K562 (cell line): ENCODE data around the gene SMIM13. TPM values are rescaled to one million over a fixed set of nuclear protein-coding genes. Genes with fewer than 3 reads are reported as not detected.

ENCODE experiments used
- ATAC-seq: fragments of 200-7000 bp; cut with Tn5 transposase; 3 replicates; pipeline ENCODE4 v1.9.1; 2020; ENCODE audit warnings: moderate library complexity
- BruUV-seq: library from RNA; stranded (reverse); fragments of 400-500 nt; replicated peaks from 2 replicates; lab custom pipeline; 2021; lab: Mats Ljungman, UMichigan
- CTCF ChIA-PET: fragments of 300-600 bp; formaldehyde crosslinking; extraction: SDS; loops from one replicate; lab custom pipeline; 2021; ENCODE audit warnings: low intra/inter-chr PET ratio; lab: Yijun Ruan, JAX
- POLR2A ChIA-PET: fragments of 300-600, 350-650 bp; sonication (Branson Sonifier 250); formaldehyde crosslinking; extraction: SDS; loops from one replicate; lab custom pipeline; 2021; ENCODE audit warnings: antibody characterized with exemption, inconsistent platforms; lab: Yijun Ruan, JAX
- DNase-seq, 4 experiments: peaks; one replicate each; pipeline versions ENCODE4 v3.0.0 to v3.0.0-alpha.2; 2011 to 2018; ENCODE audit warnings: low spot score in 3 of 4, mixed read lengths in 3 of 4; ENCODE audit errors: extremely low read depth in 1 of 4
- FAIRE-seq: peaks from 2 replicates; lab custom pipeline; 2011; peaks lifted over from hg19 to GRCh38; lab: Jason Lieb, UNC
- H2AFZ ChIP-seq: 2 replicates; pipeline ENCODE4 v1.6.0; 2011; ENCODE audit warnings: low read depth, low read length, control low read depth, inconsistent platforms
- H3K27ac ChIP-seq: fragments of 200-600 bp; 3 replicates; pipeline ENCODE4 v1.8.0; 2011; ENCODE audit warnings: low read depth, mild to moderate bottlenecking, control low read depth, inconsistent platforms, low read length, moderate library complexity, mixed read lengths; ENCODE audit errors: extremely low read depth
- H3K27me3 ChIP-seq, 2 experiments: fragments of 300-600 bp in 1 of 2; 2 replicates in 1 of 2; 3 replicates in 1 of 2; pipeline versions ENCODE4 v1.6.0 to v1.8.0; 2011; ENCODE audit warnings: inconsistent platforms in 2 of 2, low read length in 2 of 2, mild to moderate bottlenecking in 1 of 2, mixed read lengths in 1 of 2, moderate library complexity in 1 of 2; ENCODE audit not compliant: control insufficient read depth in 2 of 2, insufficient read depth in 2 of 2
- H3K36me3 ChIP-seq: fragments of 300-600 bp; 3 replicates; pipeline ENCODE4 v1.8.0; 2011; ENCODE audit warnings: mild to moderate bottlenecking, low read length, inconsistent platforms; ENCODE audit not compliant: control insufficient read depth, insufficient read depth
- H3K4me1 ChIP-seq, 2 experiments: fragments of 200-600 bp in 1 of 2; replicated peaks in 1 of 2; 2 replicates in 1 of 2; 3 replicates in 1 of 2; pipeline versions ENCODE4 v1.5.1 to v1.8.0; 2011; ENCODE audit warnings: inconsistent platforms in 2 of 2, low read length in 2 of 2, mild to moderate bottlenecking in 1 of 2, mixed read lengths in 1 of 2, moderate library complexity in 1 of 2; ENCODE audit not compliant: control insufficient read depth in 2 of 2, insufficient read depth in 2 of 2
- H3K4me2 ChIP-seq: 2 replicates; pipeline ENCODE4 v1.6.1; 2011; ENCODE audit warnings: low read length, control low read depth, inconsistent platforms, mixed read lengths; ENCODE audit not compliant: insufficient read depth
- H3K4me3 ChIP-seq: fragments of 200-600 bp; sonication (generic), shearing (Covaris generic); 2 replicates; pipeline ENCODE4 v1.5.1; 2016; ENCODE audit warnings: control low read depth, inconsistent platforms
- H3K79me2 ChIP-seq: fragments of 200-600 bp; 3 replicates; pipeline ENCODE4 v1.8.0; 2011; ENCODE audit warnings: low read length, inconsistent platforms; ENCODE audit not compliant: control insufficient read depth, insufficient read depth
- H3K9ac ChIP-seq, 2 experiments: 2 replicates each; pipeline versions ENCODE4 v1.6.0 to v1.6.1; 2011; ENCODE audit warnings: low read depth in 2 of 2, low read length in 2 of 2, control low read depth in 1 of 2, inconsistent platforms in 1 of 2, mild to moderate bottlenecking in 1 of 2, mixed read lengths in 1 of 2; ENCODE audit not compliant: insufficient read depth in 1 of 2
- H3K9me1 ChIP-seq: one replicate; pipeline ENCODE4 v1.6.0; 2011; ENCODE audit warnings: inconsistent platforms, mild to moderate bottlenecking, low read length, moderate library complexity; ENCODE audit not compliant: control insufficient read depth, insufficient read depth
- H3K9me3 ChIP-seq: replicated peaks from 2 replicates; pipeline ENCODE4 v1.5.1; 2011; ENCODE audit warnings: low read depth, low read length, inconsistent platforms; ENCODE audit not compliant: control insufficient read depth, insufficient read depth
- H4K20me1 ChIP-seq: replicated peaks from 2 replicates; pipeline ENCODE4 v1.6.1; 2011; ENCODE audit warnings: low read length, inconsistent platforms, mixed read lengths; ENCODE audit not compliant: control insufficient read depth, insufficient read depth
- BDP1 ChIP-seq: IDR thresholded peaks from 3 replicates; pipeline ENCODE4 v1.6.1; 2011; ENCODE audit not compliant: insufficient read length, insufficient read depth
- BRF1 ChIP-seq: IDR thresholded peaks from 3 replicates; pipeline ENCODE4 v1.6.1; 2011; ENCODE audit warnings: borderline replicate concordance, mild to moderate bottlenecking; ENCODE audit not compliant: insufficient read length; ENCODE audit errors: extremely low read depth
- CC2D1A ChIP-seq: fragments of 450-650 bp; IDR thresholded peaks from 2 replicates; pipeline ENCODE4 v1.6.1; 2017; ENCODE audit warnings: mild to moderate bottlenecking
- CLOCK ChIP-seq: fragments of 250-450 bp; sonication (Bioruptor Pico); IDR thresholded peaks from 2 replicates; pipeline ENCODE4 v1.4.0; 2020; ENCODE audit warnings: mild to moderate bottlenecking, moderate library complexity, borderline replicate concordance
- GTF2B ChIP-seq: IDR thresholded peaks from 2 replicates; pipeline ENCODE4 v1.6.1; 2011; ENCODE audit not compliant: insufficient read length; ENCODE audit errors: extremely low read depth
- MCM3 ChIP-seq: fragments of 450-650 bp; IDR thresholded peaks from 2 replicates; pipeline ENCODE4 v1.6.1; 2016
- MEF2D ChIP-seq: conservative IDR thresholded peaks from 2 replicates; pipeline ENCODE4 v1.6.1; 2016; ENCODE audit warnings: low read depth, missing genetic modification characterization, missing compliant biosample characterization
- NR1H2 ChIP-seq: sonication (generic); formaldehyde crosslinking; IDR thresholded peaks from 2 replicates; pipeline ENCODE4 v1.4.0; 2020; ENCODE audit warnings: mild to moderate bottlenecking, missing genetic modification reagents
- SMARCC2 ChIP-seq: fragments of 450-650 bp; IDR thresholded peaks from 2 replicates; pipeline ENCODE4 v1.6.1; 2017; ENCODE audit warnings: antibody characterized with exemption, moderate library complexity, mild to moderate bottlenecking, low read depth
- ZKSCAN1 ChIP-seq: fragments of 150-350 bp; IDR thresholded peaks from 2 replicates; pipeline ENCODE4 v1.6.1; 2016; ENCODE audit warnings: low read depth, low read length
- ZNF124 ChIP-seq: sonication (generic); formaldehyde crosslinking; IDR thresholded peaks from 2 replicates; pipeline ENCODE4 v1.8.1; 2022; ENCODE audit warnings: missing genetic modification reagents
- ZNF184 ChIP-seq: sonication (generic); formaldehyde crosslinking; IDR thresholded peaks from 2 replicates; pipeline ENCODE4 v1.5.0; 2020; ENCODE audit warnings: missing genetic modification reagents
- ZNF316 ChIP-seq: fragments of 450-650 bp; IDR thresholded peaks from 2 replicates; pipeline ENCODE4 v1.6.1; 2016
- ZNF561 ChIP-seq: fragments of 450-650 bp; formaldehyde crosslinking; conservative IDR thresholded peaks from 2 replicates; pipeline ENCODE4 v1.4.0; 2020; ENCODE audit warnings: mild to moderate bottlenecking, moderate library complexity
- ZNF589 ChIP-seq: fragments of 200-800 bp; sonication (Bioruptor generic); IDR thresholded peaks from 2 replicates; pipeline ENCODE4 v1.6.1; 2016; ENCODE audit warnings: low read depth, missing genetic modification characterization, missing compliant biosample characterization
- WGBS: fragments of 100-300 bp; shearing (Covaris generic); methylation state at CpG from one replicate; pipeline ENCODE4 v1.1.6; 2016; ENCODE audit warnings: low coverage, mixed read lengths; ENCODE audit not compliant: insufficient coverage; ENCODE audit errors: missing lambda C conversion rate; 5-methylcytosine and 5-hydroxymethylcytosine counted together
- in situ Hi-C: fragments of 300-500 bp; cut with MboI; formaldehyde crosslinking; loops from 4 replicates; pipeline ENCODE4 v1.15.0; 2018; ENCODE audit warnings: inconsistent platforms, mixed read lengths
- intact Hi-C: fragments of 100-400 bp; cut with micrococcal nuclease; formaldehyde crosslinking; loops from 2 replicates; pipeline ENCODE4 v1.14.2; 2022
- polyA plus RNA-seq, 8 experiments: library from polyadenylated mRNA; depleted of rRNA in 4 of 8; stranded (reverse) in 5 of 8; unstranded in 3 of 8; fragments of >200 nt; fragmentation: Nextera tagmentation in 2 of 8; fragmentation: Illumina TruSeq in 1 of 8; extraction: Ambion mirVana in 2 of 8; extraction: Trizol in 1 of 8; gene quantifications; 2 replicates each; pipeline versions ENCODE4 v1.2.1 to v1.2.3, GENCODE V29; 2011 to 2014; ENCODE audit warnings: inconsistent platforms in 1 of 8, missing spikeins in 1 of 8
- total RNA-seq, 7 experiments: library from RNA; depleted of rRNA in 6 of 7; stranded (reverse); fragments of >200 nt in 6 of 7; fragmentation: Illumina TruSeq in 2 of 7; extraction: Trizol in 2 of 7; gene quantifications; 2 replicates each; pipeline versions ENCODE4 v1.2.1 to v1.2.3, GENCODE V29; 2011 to 2021; ENCODE audit warnings: low replicate concordance in 1 of 7

SMIM13 gene
- total and polyA plus RNA-seq, 9 of the 15 experiments (the other 6 are each of a cell fraction or from before 2014, with no cell fraction given) = 5.5 to 24.8 (median 11.7) TPM

GRCh38 chr6:11080296-11080695 lies 13.3 kb upstream of the SMIM13 start:
- intact Hi-C loops (no loop called here), in situ Hi-C loops (no loop called here)
- Histone ChIP-seq H3K27ac (no peak overlapping the region), H3K9me1 (no peaks in the 10 kb centered on the region), H3K4me2 (no peak overlapping the region), H3K79me2 (no peaks in the 10 kb centered on the region), H3K9ac (no peak overlapping the region), H3K4me1 (no peaks in the 10 kb centered on the region; a peak in 1 of 5 replicates), H4K20me1 (no peaks in the 10 kb centered on the region), H3K27me3 (no peaks in the 10 kb centered on the region), H3K36me3 (no peaks in the 10 kb centered on the region), H3K4me3 (no peak overlapping the region), H3K9me3 (no peaks in the 10 kb centered on the region), H2AFZ (no peak overlapping the region)
- BruUV-seq = no TSS peak
- 28% methylated on average over 3 of the region's 3 CpGs for WGBS
- ATAC-seq (no peak), DNase-seq (no peak), FAIRE-seq (no peak)
- ChIA-PET CTCF (no interaction called here), POLR2A (interaction anchor here (0.5 to 1.8 kb wide), 5 partner anchors 11 to 304 kb away, joined by 3 to 16 read pairs (median 5); partner anchors contain the start of gene SMIM13)
- TF ChIP-seq ZNF124 (CRISPR knock-in tag) (no peak), ZNF184 (CRISPR knock-in tag) (no peak), ZNF316 (no peak), ZNF589 (CRISPR knock-in tag) (no peak), ZKSCAN1 (no peak), MEF2D (tag) (no peak), BDP1 (no peak), NR1H2 (CRISPR knock-in tag) (no peak), BRF1 (no peak), ZNF561 (CRISPR knock-in tag) (no peak), MCM3 (no peak), CLOCK (CRISPR knock-in tag) (no peak), GTF2B (no peak), CC2D1A (no peak), SMARCC2 (no peak)
- TF ChIP-seq, all 486 proteins: peak for 0
